ENCODE measurements around the gene WDR6.
"Not testable (repeated sequence)": the region's sequence is repeated elsewhere in the genome, so short reads cannot be mapped to it uniquely, and the experiment has no call there.

The WDR6 gene

GRCh38 chr3:48990636-48991469 is 16.3 kb upstream of the WDR6 start:
- DNase-seq: peak; percentile 38

- DNase-seq: no peak
Measured at GRCh38 chr3:48991851-48992545, 15.2 kb upstream of the WDR6 start.

- no peak for DNase-seq
Measured at GRCh38 chr3:48993834-48994233, 13.4 kb upstream of the WDR6 start.

- DNase-seq: peak; percentile 12
Measured at GRCh38 chr3:48996640-48997039, 10.6 kb upstream of the WDR6 start.

GRCh38 chr3:48997102-48997635 is 10.0 kb upstream of the WDR6 start:
- DNase-seq: peak; percentile 14

GRCh38 chr3:48997714-48998637 is 9.2 kb upstream of the WDR6 start:
- peak; percentile 25 for DNase-seq

GRCh38 chr3:48999085-48999858 is 7.9 kb upstream of the WDR6 start:
- DNase-seq: peak; percentile 14

GRCh38 chr3:49001155-49001554 is 6.0 kb upstream of the WDR6 start:
- DNase-seq: peak; percentile 12

- no peak for DNase-seq
Measured at GRCh38 chr3:49004352-49005302, 2.6 kb upstream of the WDR6 start.

- DNase-seq: no peak
Measured at GRCh38 chr3:49005303-49005680, 1.9 kb upstream of the WDR6 start.

- DNase-seq: no peak
Measured at GRCh38 chr3:49005998-49006397, 1.2 kb upstream of the WDR6 start.

GRCh38 chr3:49006408-49007067 is 653 bp upstream of the WDR6 start:
- DNase-seq: peak; percentile 67

- peak; percentile 93 for DNase-seq
Measured at GRCh38 chr3:49007771-49008528, 759 bp downstream of the WDR6 start.

GRCh38 chr3:49008627-49009026 is 1.4 kb downstream of the WDR6 start:
- not testable (repeated sequence) for DNase-seq

GRCh38 chr3:49009396-49009795 is 2.2 kb downstream of the WDR6 start:
- no peak for DNase-seq

GRCh38 chr3:49012441-49013017 is 5.3 kb downstream of the WDR6 start:
- peak; percentile 25 for DNase-seq

- peak; percentile 20 for DNase-seq
Measured at GRCh38 chr3:49013113-49013737, 6.0 kb downstream of the WDR6 start.

All from left hindlimb (tissue), 1 donor.